AG20443 (cell line): ENCODE data around the gene FAM171A1.

Experiments used
- DNase-seq: peaks from one replicate; pipeline ENCODE4 v3.0.0; 2012; ENCODE audit warnings: low spot score, mixed read lengths

Gene FAM171A1

GRCh38 chr10:15242261-15242840 lies 128.7 kb downstream of the FAM171A1 start:
- DNase-seq = no peak

- DNase-seq = no peak
These were observed 129.8 kb downstream of the FAM171A1 start for GRCh38 chr10:15241306-15241705.

- no peak for DNase-seq
These were observed 132.3 kb downstream of the FAM171A1 start for GRCh38 chr10:15238555-15239335.

- peak; percentile 86 for DNase-seq
These were observed 133.7 kb downstream of the FAM171A1 start for GRCh38 chr10:15237351-15237750.

- peak; percentile 28 for DNase-seq
These were observed 134.7 kb downstream of the FAM171A1 start for GRCh38 chr10:15236340-15236739.

- DNase-seq = no peak
These were observed 138.8 kb downstream of the FAM171A1 start for GRCh38 chr10:15232279-15232678.

- no peak for DNase-seq
These were observed 139.7 kb downstream of the FAM171A1 start for GRCh38 chr10:15231426-15231825.

GRCh38 chr10:15230257-15230656 lies 140.8 kb downstream of the FAM171A1 start:
- DNase-seq = no peak

- DNase-seq = no peak
These were observed 141.8 kb downstream of the FAM171A1 start for GRCh38 chr10:15229268-15229667.

GRCh38 chr10:15228426-15228825 lies 142.7 kb downstream of the FAM171A1 start:
- DNase-seq = no peak

GRCh38 chr10:15227611-15228372 lies 143.3 kb downstream of the FAM171A1 start:
- DNase-seq = peak; percentile 62

- no peak for DNase-seq
These were observed 145.6 kb downstream of the FAM171A1 start for GRCh38 chr10:15225511-15225910.

- no peak for DNase-seq
These were observed 146.1 kb downstream of the FAM171A1 start for GRCh38 chr10:15224948-15225347.

GRCh38 chr10:15223174-15223573 lies 147.9 kb downstream of the FAM171A1 start:
- DNase-seq = peak; percentile 76

- DNase-seq = no peak
These were observed 148.6 kb downstream of the FAM171A1 start for GRCh38 chr10:15222511-15222910.

- no peak for DNase-seq
These were observed 150.6 kb downstream of the FAM171A1 start for GRCh38 chr10:15220445-15220844.

GRCh38 chr10:15216700-15217099 lies 154.4 kb downstream of the FAM171A1 start:
- no peak for DNase-seq

- no peak for DNase-seq
These were observed 156.9 kb downstream of the FAM171A1 start for GRCh38 chr10:15214237-15214636.

- DNase-seq = no peak
These were observed 157.6 kb downstream of the FAM171A1 start for GRCh38 chr10:15213461-15213861.

- peak; percentile 78 for DNase-seq
These were observed 159.6 kb downstream of the FAM171A1 start for GRCh38 chr10:15211464-15211979.

- no peak for DNase-seq
These were observed 160.6 kb downstream of the FAM171A1 start for GRCh38 chr10:15210521-15210920.

GRCh38 chr10:15209827-15210509 lies 161.1 kb downstream of the FAM171A1 start:
- DNase-seq = peak; percentile 76
